ENCODE data around the gene PHF21A.

Gene PHF21A

DNA sequence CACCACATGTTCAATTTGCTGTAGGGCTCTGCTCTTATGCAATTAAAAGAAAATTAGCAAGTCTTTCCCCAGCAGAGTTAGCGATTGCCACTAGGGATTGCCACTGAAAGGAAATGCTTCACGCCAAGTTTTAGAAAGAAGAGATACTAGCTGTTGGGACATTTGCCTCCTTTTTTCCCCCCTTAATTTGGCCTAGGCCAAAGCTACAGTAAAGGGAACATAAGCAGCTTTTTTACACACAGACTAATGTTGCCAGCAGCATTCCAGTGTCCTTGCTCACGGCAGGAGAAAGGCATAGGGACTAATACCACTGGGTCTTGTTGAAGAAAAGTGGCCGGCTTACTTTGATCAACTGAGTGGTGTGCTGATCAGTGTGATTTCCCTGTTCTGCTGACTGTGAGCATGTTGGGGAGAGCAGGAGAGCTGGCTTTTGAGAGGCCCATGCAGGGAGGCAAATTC lies 71.2 kb downstream of the PHF21A start:
- Histone ChIP-seq H3K79me2 (ENCODE audit: insufficient read depth, low read length) (no peaks in the 10 kb centered on the region), H4K20me1 (ENCODE audit: insufficient read depth, low read length) (no peaks in the 10 kb centered on the region), H3F3A (ENCODE audit: insufficient read depth, low read length) (no peaks in the 10 kb centered on the region), H3K9me2 (ENCODE audit: low read depth, low read length) (no peaks in the 10 kb centered on the region), H3K4me2 (ENCODE audit: low read length) (no peak overlapping the region), H3K9ac (ENCODE audit: low read length) (no peak overlapping the region), H3K36me3 (ENCODE audit: insufficient read depth, low read length) (peaks cover 20% of the 10 kb centered on the region), H3K4me1 (ENCODE audit: insufficient read depth, low read length, severe bottlenecking) (no peaks in the 10 kb centered on the region), H3K27me3 (ENCODE audit: insufficient read depth, low read length) (no peaks in the 10 kb centered on the region), H3K9me3 (ENCODE audit: low read length) (no peaks in the 10 kb centered on the region), H3K4me3 (ENCODE audit: low read depth, low read length, poor library complexity, severe bottlenecking) (no peak overlapping the region), H3K27ac (ENCODE audit: low read depth, low read length, poor library complexity, severe bottlenecking) (no peak overlapping the region), H2AFZ (ENCODE audit: low read length) (no peak overlapping the region)
- no peak for TF ChIP-seq EZH2 (IDR thresholded peaks at IDR 0.05; ENCODE audit: borderline replicate concordance, low read length)
- TF ChIP-seq, protein P1, sequence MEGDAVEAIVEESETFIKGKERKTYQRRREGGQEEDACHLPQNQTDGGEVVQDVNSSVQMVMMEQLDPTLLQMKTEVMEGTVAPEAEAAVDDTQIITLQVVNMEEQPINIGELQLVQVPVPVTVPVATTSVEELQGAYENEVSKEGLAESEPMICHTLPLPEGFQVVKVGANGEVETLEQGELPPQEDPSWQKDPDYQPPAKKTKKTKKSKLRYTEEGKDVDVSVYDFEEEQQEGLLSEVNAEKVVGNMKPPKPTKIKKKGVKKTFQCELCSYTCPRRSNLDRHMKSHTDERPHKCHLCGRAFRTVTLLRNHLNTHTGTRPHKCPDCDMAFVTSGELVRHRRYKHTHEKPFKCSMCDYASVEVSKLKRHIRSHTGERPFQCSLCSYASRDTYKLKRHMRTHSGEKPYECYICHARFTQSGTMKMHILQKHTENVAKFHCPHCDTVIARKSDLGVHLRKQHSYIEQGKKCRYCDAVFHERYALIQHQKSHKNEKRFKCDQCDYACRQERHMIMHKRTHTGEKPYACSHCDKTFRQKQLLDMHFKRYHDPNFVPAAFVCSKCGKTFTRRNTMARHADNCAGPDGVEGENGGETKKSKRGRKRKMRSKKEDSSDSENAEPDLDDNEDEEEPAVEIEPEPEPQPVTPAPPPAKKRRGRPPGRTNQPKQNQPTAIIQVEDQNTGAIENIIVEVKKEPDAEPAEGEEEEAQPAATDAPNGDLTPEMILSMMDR (IDR thresholded peaks at IDR 0.05; ENCODE audit: low read length): no peak

DNA sequence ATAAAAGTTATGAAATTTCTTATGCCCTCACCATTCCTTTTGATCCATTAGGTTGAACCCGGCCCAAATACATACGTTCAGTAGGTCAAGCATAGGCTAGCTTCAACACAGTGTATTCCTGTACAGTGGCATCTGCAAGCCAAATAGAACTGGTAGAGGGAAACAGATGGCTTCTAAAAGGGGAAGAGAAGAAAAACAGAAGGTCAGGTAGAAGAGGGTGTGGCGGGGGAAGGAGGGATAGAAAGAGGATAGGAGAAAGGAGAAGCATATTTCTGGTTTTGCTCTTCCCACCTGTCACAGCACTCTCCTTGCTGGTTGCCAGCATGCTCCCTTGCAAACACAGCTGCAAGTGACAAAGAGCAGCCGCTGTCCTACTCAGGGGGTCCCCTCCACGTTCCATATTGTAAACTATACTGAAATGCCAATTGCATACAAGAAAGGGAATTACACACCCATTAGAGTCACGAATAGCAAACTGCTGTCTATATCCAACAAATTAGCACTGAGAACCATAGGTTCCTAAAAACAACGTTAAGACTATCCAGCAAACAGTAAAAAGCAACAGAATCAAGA lies 71.8 kb downstream of the PHF21A start:
- no peaks in the 10 kb centered on the region for H3K9me2 ChIP-seq (ENCODE audit: low read depth, low read length)
- no peak overlapping the region for H2AFZ ChIP-seq (ENCODE audit: low read length)
- no peaks in the 10 kb centered on the region for H4K20me1 ChIP-seq (ENCODE audit: insufficient read depth, low read length)
- no peaks in the 10 kb centered on the region for H3F3A ChIP-seq (ENCODE audit: insufficient read depth, low read length)
- no peak overlapping the region for H3K4me3 ChIP-seq (ENCODE audit: low read depth, low read length, poor library complexity, severe bottlenecking)
- H3K36me3 ChIP-seq (ENCODE audit: insufficient read depth, low read length): peaks cover 20% of the 10 kb centered on the region
- TF ChIP-seq, protein P1 (IDR thresholded peaks at IDR 0.05; ENCODE audit: low read length): no peak
- TF ChIP-seq EZH2 (IDR thresholded peaks at IDR 0.05; ENCODE audit: borderline replicate concordance, low read length): no peak
- no peaks in the 10 kb centered on the region for H3K9me3 ChIP-seq (ENCODE audit: low read length)
- H3K79me2 ChIP-seq (ENCODE audit: insufficient read depth, low read length): no peaks in the 10 kb centered on the region
- no peaks in the 10 kb centered on the region for H3K27me3 ChIP-seq (ENCODE audit: insufficient read depth, low read length)
- H3K4me2 ChIP-seq (ENCODE audit: low read length): no peak overlapping the region
- H3K4me1 ChIP-seq (ENCODE audit: insufficient read depth, low read length, severe bottlenecking): no peaks in the 10 kb centered on the region
- no peak overlapping the region for H3K9ac ChIP-seq (ENCODE audit: low read length)
- H3K27ac ChIP-seq (ENCODE audit: low read depth, low read length, poor library complexity, severe bottlenecking): no peak overlapping the region

DNA sequence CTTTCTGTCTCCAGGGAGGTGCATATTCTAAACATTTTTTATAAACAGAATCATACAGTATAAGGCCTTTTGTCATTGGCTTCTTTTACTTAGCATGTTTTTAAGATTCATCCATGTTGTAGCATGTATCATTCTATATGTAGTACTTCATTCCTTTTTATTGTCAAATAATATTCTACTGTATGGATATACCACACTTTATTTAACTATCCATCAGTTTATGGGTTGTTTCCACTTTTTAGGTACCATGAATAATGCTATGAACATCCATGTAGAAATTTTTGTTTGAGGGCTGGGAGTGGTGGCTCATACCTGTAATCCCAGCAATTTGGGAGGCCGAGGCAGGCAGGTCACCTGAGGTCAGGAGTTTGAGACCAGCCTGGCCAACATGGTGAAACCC lies 73.1 kb downstream of the PHF21A start:
- no peak overlapping the region for H3K27ac ChIP-seq (ENCODE audit: low read depth, low read length, poor library complexity, severe bottlenecking)
- H3F3A ChIP-seq (ENCODE audit: insufficient read depth, low read length): no peaks in the 10 kb centered on the region

More for the DNA sequence above, 73.1 kb downstream of the PHF21A start:
- no peaks in the 10 kb centered on the region for H3K27me3 ChIP-seq (ENCODE audit: insufficient read depth, low read length)
- peaks cover 20% of the 10 kb centered on the region for H3K36me3 ChIP-seq (ENCODE audit: insufficient read depth, low read length)
- no peak overlapping the region for H2AFZ ChIP-seq (ENCODE audit: low read length)
- H3K9me2 ChIP-seq (ENCODE audit: low read depth, low read length): no peaks in the 10 kb centered on the region
- no peaks in the 10 kb centered on the region for H3K9me3 ChIP-seq (ENCODE audit: low read length)
- no peak overlapping the region for H3K4me2 ChIP-seq (ENCODE audit: low read length)
- H3K4me3 ChIP-seq (ENCODE audit: low read depth, low read length, poor library complexity, severe bottlenecking): no peak overlapping the region
- no peaks in the 10 kb centered on the region for H4K20me1 ChIP-seq (ENCODE audit: insufficient read depth, low read length)
- no peaks in the 10 kb centered on the region for H3K79me2 ChIP-seq (ENCODE audit: insufficient read depth, low read length)
- H3K4me1 ChIP-seq (ENCODE audit: insufficient read depth, low read length, severe bottlenecking): no peaks in the 10 kb centered on the region
- no peak overlapping the region for H3K9ac ChIP-seq (ENCODE audit: low read length)
- TF ChIP-seq, protein P1 (IDR thresholded peaks at IDR 0.05; ENCODE audit: low read length): no peak
- TF ChIP-seq EZH2 (IDR thresholded peaks at IDR 0.05; ENCODE audit: borderline replicate concordance, low read length): no peak

Measured in OCI-LY1 (cell line).